ENCODE data around the gene DCDC2.
"Not testable (repeated sequence)": the region's sequence is repeated elsewhere in the genome, so short reads cannot be mapped to it uniquely, and the experiment has no call there.

DCDC2 gene

DNA sequence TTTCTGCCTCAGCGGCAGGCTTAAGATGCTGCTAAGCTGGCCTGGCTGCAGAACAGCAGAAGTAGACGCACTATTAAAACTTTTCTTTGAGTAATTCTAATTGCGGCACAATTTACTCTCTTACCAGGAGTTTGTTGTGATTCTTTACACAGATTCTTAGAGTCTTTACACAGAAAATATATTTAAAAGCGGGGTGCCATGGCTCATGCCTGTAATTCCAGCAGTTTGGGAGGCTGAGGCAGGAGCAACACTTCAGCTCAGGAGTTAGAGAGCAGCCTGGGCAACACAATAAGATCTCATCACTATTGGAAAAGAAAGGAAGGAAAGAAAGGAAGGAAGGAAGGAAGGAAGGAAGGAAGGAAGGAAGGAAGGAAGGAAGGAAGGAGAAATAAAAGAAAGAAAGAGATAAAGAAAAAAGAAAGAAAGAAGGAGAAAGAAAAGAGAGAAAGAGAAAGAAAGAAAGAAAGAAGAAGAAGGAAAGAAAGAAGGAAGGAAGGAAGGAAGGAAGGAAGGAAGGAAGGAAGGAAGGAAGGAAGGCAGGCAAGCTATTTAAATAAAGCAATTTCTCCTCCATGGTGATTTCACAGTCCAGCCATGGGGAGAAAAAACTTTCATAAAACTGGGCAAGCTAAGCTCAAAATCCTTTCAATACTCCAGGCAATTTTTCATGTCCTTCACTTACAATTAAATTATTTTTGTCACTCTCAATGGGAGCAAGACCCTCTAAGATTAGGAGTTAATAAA is 23.8 kb upstream of the DCDC2 start:
- DNase-seq (ENCODE audit: low read depth in 2 of 2) = no peak

DNA sequence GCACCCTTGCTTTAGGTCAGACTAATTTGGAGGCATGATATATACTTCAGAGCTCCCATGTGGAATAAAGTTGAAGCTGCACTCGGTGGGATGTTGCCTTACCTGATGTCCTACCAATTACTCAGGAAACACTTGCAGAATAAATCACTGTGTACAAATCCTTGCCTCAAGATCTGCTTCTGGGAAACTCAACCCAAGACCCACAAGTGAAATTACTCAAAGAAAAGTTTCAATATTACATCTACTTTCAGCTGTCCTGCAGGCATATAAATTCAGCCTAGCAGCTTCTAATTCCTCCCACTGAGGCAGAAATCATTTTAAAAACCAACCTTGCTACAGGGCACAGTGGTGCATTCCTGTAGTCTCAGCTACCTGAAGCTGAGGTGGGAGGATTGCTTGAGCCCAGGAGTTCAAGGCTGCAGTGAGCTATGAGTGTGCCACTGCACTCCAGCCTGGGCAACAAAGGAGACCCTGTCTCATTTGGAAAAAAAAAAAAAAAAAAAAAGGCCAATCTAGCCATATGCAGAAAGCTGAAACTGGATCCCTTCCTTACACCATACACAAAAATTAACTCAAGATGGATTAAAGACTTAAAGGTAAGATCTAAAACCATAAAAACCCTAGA is 20.7 kb upstream of the DCDC2 start:
- no peak for DNase-seq (ENCODE audit: low read depth in 2 of 2)

DNA sequence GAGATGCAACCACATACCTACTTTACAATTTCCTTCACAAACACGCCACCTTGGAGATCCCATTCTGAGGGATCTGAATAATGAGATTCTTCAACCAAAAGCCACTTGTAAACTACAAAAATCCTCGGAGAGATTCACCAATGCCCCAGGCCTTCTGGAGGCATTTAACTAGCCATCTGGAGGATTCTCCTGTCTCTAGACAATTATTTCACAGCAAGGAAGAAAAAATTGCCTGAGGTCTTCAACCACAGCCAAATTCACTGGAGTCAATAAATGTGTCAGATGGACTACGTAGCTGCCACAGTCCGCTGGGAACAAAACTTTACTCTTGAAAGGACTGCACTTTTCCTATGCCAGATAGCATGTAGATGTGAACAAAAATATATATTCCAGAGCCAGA is 19.0 kb upstream of the DCDC2 start:
- no peak for DNase-seq (ENCODE audit: low read depth in 2 of 2)

DNA sequence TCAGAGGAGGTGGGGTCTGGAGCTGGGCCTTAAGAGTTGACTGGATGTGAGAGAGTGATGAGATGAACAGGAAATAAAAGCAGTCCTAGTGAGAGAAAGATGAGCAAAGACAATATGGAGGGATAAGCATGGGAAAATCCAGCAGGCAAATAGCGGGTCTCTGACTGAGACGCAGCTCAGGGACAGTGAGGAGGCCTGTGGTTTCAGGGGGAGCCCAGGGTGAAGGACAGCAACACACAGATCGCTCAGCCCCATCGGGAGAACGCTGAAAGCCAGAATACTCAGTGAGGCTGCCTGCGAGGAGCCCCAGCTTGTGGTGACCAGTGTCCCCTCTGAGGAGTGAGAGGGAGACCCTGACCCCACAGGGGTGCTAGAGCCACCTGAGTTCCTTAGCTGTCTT is 16.8 kb upstream of the DCDC2 start:
- DNase-seq (ENCODE audit: low read depth in 2 of 2) = no peak

DNA sequence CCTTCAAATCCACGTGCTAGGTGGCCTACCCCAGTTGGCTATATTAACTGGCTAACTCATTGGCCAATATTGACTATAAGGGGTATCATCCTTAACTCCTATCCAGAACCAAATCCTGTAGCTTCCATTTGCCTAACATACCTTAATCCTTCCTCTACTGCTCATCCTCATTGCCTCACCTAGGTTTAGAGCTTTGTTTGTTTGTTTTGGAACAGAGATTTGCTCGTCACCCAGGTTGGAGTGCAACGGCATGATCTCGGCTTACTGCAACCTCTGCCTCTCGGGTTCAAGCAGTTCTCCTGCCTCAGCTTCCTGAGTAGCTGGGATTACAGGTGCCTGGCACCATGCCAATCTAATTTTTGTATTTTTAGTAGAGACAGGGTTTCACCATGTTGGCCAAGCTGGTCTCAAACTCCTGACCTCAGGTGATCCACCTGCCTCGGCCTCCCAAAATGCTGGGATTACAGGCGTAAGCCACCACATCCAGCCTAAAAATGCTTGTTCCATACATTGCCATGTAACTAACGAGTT is 7.3 kb upstream of the DCDC2 start:
- not testable (repeated sequence) for DNase-seq (ENCODE audit: low read depth in 2 of 2)

DNA sequence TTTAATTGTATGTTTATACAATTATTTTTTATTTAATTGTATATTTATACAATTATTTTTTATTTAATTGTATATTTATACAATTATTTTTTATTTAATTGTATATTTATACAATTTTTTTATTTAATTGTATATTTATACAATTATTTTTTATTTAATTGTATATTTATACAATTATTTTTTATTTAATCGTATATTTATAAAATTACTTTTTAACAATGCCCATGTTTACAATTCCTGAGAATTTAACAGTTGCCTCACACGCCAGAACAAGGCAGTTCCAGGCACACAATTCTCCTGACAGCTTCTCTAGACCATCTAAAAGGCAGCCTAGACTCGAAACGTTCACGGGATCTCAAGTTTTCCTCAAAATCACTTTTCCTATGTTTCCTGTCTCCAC is 4.5 kb upstream of the DCDC2 start:
- DNase-seq (ENCODE audit: low read depth in 2 of 2) = not testable (repeated sequence)

DNA sequence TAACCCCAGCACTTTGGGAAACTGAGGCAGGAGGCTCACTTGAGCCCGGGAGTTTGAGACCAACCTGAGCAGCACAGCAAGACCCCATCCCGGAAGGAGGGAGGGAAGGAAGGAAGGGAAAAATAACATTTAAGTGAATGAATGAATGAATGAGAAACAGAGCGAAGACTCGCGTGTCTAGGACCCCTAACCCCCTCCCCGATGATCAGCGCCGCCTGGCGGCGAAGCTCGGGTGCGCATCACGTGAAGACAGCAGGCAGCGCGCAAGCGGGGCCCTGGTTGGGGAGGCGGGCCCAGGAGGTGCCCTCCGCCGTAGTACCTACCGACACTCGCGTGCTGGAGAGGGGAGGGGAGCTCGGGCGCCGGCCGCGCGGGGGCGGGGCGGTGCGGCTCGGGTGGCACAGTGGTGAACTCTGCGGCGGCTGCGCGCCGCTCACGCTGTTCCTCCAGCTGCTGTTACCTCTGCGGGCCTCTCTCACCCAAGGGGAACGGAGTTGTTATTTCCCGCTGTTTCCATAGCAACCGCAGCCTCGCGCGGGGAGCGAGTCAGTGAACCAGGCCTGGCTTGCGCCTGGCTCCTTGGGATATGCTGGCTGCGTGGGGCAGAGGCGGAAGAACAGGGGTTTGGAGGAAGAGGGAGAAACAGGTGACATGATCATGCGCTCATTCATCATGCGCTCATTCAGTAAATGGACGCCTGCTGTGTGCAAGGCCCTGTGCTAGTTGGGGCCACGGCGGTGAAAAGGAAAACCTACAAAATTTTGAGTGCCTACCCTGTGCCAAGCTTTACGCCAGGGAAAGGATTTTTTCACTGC is 2.0 kb upstream of the DCDC2 start:
- DNase-seq (ENCODE audit: low read depth in 2 of 2) = peak; percentile 79 to 81

DNA sequence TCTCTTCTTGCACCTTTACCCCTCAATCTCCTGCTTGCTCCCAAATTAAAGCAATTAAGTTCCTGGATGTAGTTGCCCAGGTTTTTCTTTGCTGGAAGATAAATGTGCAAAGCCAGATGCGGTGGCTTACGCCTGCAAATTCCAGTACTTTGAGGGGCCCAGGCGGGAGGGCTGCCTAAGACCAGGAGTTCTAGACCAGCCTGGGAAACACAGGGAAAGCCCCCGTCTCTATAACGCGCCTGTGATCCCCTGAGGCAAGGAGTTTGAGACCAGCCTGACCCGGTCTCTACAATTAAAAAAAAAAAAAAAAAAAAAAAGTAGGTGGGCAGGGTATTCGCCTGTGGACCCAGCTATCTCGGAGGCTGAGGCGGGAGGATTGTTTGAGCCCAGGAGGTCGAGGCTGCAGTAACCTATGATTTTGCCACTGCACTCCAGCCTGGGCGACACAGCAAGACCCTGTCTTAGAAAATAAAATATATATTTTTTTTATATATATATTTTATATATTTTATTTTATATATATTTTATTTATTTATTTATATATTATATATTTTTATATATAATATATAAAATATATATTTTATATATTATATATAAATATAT is 461 bp upstream of the DCDC2 start:
- DNase-seq (ENCODE audit: low read depth in 2 of 2) = no peak

DNA sequence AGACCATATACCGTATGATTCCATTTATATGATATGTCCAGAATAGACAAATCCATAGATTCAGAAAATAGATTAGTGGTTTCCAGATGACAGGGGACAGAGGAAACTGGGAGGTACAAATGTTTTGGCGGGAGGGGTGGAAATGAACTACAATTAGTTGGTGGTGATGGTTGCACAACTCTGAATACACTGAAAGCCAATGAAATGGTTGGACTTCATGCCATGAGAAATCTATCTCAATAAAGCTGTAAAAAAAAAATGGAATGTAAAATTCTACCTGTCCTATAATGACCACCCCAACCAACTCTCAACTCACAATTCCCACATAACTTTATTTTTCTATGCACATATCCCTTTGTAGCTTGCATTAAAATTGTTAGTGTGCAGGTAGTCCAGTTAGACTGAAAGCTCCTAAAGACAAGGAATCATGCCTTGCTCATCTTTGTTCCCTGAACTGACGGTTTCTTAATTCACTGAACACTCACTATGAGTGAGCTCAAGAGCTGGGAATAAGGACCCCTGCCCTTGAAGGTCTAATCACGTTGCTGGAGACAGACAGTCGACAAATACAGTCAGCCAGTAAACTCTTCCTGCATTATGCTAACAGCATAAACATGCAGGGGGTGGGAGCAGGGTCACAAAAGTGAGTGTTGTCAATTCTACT is 1.4 kb downstream of the DCDC2 start:
- DNase-seq (ENCODE audit: low read depth in 2 of 2) = no peak

DNA sequence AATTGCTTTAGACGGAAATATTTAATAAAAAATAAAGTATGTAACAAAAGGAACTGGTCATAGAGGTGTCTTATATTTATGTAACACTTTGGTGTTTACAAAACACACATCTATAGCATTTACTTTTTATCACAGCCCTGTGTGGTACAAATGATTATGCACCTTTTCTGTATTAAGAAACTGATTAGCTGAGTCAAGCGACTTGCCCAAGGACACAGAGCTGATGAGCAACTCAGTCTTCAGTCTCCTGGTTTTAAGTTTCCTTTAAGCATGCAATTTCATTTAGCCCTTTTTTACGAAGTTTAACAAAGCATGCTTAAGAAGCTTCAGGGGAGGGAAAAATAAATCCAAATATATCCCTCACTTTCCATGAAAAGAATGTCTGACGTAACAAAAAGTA is 2.5 kb downstream of the DCDC2 start:
- DNase-seq (ENCODE audit: low read depth in 2 of 2) = no peak

DNA sequence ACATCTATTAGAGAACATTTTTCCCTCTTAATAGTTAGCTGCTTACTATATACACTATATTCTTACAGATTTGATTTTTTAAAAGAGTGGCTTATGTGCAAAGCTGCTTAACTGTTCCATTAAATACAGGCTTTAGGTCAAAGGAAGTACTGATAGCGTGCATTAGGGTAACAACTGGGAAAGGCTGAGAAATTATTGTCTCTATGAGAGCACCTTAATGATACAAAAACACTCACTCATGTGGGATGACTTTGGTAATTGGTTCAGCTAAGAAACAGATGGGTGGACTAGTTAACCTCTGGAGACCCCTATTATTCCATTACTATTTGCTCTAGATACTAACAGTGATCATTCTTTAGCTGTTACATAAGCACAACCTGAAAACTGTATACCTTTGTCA is 4.0 kb downstream of the DCDC2 start:
- DNase-seq (ENCODE audit: low read depth in 2 of 2) = no peak

DNA sequence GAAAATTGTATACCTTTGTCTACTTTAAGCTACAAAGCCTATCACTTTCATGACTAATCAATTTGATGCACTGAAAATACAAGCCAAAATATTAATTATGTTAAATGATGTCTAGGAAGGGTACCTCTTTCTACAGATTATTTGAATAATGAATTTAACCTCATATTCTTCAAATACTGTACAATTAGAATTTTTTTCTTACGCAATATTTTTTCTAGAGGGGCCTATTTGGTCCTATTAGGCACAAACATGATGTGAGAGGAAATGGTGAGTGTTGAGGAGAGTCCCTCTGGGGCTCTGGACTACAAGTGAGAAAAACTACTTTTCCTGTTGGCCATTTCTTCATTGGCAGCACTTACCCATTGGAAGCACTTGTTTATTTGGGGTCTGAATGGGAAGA is 5.4 kb downstream of the DCDC2 start:
- DNase-seq (ENCODE audit: low read depth in 2 of 2) = no peak

DNA sequence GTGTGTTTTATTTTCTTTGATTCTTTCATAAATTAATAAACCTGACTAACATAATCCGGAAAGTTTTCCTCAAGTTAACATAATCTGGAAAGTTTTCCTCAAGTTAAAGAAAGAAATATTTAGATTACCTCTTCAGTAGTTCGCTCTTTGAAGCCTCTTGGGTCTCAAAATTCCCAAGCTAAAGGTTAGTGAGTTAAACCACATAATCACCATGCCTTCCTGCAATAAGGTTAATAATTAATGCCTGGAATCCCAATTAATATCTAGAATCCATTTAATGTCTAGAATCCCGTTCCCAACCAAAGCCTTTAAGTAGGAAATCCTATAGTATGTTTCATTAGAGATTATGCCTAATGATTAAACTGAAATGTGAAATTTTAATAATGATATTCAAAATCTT is 12.9 kb downstream of the DCDC2 start:
- no peak for DNase-seq (ENCODE audit: low read depth in 2 of 2)

DNA sequence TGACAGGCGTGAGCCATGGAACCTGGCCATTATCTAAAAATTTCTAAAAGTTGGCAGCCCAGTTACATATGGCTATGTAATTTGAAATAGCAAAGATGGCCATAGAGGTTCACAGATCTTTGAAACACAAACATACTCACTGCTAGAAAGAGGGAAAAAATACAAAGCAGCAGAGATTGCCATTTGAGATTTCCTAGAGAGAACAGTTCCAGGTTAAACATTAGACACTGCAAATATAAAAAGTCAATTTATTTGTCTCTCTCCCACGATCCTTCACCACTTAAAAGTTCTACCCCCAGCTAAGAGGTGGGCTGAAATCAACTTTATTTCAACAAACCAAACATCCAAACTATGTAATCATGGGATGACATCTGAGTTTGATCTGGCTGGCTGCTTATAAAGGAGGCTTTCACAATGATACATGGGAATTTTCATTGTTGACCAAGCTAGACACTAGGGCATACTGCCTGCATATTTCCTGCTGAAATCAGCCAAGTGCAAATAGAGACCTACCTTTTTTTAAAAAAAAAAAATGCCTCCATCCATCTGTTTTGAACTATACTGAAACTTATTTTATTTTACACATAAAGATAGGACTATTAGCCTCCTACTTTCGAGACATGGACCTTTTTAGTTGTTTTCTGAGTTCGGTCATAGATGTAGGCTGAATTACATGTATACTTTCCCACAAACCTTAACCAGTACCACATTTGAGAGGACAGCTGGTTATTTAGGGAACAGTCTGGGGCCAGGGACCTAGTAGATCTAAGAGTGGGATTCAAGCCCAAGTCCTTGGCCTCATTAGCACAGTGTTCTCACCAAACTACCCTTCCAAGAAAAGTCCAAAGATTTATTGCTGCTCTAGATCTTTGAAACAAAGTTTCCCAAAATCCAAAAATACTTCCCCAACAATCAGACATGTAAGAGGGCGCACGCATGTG is 16.6 kb downstream of the DCDC2 start:
- DNase-seq (ENCODE audit: low read depth in 2 of 2) = no peak

DNA sequence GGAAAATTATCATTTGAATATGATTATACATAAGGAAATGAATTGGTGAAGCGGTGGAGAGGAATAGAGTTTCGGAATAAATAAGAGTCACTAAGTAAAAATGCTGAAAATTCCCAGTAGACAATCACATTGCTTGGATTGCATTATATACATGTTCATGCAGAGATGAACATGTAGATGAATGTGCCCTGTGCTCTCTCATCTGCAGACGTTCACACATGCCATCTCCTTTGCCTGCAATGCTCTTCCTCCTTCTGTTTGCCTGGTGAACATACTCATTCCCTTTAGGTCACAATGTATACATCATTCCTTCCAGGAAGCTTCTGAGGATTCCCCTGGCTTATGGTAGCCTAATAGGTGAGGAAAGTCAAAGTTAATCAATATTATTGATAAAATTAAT is 17.9 kb downstream of the DCDC2 start:
- DNase-seq (ENCODE audit: low read depth in 2 of 2) = no peak

DNA sequence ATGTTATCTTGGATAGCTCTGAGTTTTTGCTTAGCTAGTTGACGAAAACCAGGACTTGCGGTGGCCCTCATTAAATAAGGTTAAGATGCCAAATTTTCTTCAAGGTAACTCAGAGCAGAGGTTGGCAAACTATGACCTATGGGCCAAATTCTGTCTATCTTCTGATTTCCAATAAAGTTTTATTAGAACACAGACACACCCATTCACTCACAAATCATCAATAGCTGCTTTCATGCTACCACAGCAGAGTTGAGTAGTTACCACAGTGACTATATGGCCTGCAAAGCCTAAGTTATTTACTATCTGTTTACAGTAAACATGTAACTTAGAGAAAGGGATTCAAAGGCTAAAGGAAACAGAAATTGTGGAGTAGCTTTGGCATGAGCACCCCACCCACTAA is 23.6 kb downstream of the DCDC2 start:
- no peak for DNase-seq (ENCODE audit: low read depth in 2 of 2)

DNA sequence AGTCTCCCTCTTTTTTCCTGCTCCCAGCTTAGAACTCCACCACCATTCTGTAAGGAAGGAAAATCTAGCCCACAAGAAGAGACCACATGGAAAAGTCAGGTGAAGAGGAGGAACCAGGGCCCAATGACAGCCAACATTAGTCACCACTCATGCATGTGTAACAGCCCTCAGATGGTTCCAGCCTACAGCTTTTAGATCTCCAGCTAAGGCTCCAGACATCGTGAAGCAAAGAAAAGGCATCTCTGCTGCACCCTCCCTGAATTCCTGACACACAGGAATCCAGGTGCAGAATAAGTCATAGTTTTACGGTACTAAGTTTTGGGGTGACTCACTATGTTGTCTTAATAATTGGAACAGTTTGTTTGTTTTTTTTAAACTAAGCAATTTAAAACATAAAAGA is 25.5 kb downstream of the DCDC2 start:
- no peak for DNase-seq (ENCODE audit: low read depth in 2 of 2)

DNA sequence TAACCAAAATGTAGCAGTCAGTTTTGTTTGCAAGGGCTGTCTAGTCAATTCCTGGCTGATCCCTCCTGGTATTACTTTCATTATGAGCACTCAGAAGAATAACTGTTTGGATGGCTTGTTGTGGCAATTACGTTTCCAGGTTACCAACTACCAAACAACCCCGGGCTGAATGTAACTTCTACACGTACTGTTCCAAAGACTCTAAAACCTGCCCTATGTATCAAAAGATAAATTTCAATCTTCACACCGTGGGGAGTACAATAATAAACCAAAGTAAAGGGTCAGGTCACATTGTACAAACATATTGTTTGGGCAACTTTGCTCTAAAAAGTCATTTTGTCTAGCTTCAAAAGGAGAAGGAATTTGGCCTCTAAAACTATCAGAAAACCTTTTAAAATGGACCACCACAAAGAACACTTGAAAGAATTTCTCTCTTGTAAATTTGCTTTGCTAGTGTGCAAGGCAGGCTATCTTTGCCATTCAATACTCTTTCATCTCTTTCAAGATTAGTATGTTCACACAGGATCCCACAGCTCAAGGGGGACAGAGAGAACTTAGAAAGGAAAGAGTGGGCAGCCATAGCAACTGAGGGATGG is 27.6 kb downstream of the DCDC2 start:
- no peak for DNase-seq (ENCODE audit: low read depth in 2 of 2)

DNA sequence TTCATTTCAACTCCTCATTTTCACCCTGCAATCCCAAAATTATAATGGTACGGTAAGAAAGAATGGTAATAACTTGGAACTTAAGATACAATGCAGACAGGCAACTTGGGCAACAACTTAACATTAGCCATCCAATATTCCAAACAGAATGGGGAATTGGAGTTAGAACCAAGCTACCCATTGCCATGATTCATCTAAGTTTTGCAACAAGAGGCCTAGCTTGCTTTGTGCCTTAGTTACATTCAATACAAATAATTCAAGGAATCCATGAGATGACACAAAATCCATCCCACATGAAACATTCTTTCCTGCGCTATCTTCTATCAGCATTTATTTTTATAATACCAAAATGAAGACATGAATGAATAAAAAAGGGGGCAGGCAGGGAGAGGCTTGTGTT is 28.4 kb downstream of the DCDC2 start:
- DNase-seq (ENCODE audit: low read depth in 2 of 2) = no peak

DNA sequence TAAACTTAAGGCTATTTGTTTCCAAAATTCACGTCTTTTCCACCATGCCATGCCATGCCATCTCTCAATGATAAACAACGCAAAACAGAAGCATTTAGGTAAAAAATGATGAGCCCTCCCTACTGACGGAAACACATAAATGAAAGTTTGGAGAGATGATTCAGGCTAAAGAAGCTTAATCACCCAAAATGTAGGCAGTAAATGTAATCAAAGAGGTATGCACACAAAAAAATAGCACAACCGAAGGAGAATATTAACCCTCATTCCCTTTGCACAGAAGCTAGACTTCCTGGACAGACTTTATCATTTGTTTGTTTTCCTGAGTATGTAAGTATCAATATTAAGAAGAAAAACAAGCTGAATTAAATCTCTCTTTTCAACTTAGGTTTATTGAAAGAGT is 28.8 kb downstream of the DCDC2 start:
- DNase-seq (ENCODE audit: low read depth in 2 of 2) = no peak

Measured in stimulated activated CD8-positive, alpha-beta memory T cell treated with anti-CD3 and anti-CD28 coated beads, Interleukin-2, amount 100 ng/mL, for 48 hours (primary cell).